Middle frontal gyrus (tissue), 1 donor: Measurements from ENCODE around the gene ULK4.
"Not testable (repeated sequence)": the region's sequence is repeated elsewhere in the genome, so short reads cannot be mapped to it uniquely, and the experiment has no call there.

Source experiments
- DNase-seq: peaks from one replicate; pipeline ENCODE4 v3.0.0-alpha.2; 2015; ENCODE audit warnings: low spot score; ENCODE audit errors: extremely low spot score

The ULK4 gene

GRCh38 chr3:41690766-41691563, 270.9 kb downstream of the ULK4 start:
- no peak for DNase-seq

GRCh38 chr3:41688595-41689380, 273.1 kb downstream of the ULK4 start:
- no peak for DNase-seq

- DNase-seq: no peak
Measured at GRCh38 chr3:41684797-41685735, 276.8 kb downstream of the ULK4 start.

- DNase-seq: no peak
Measured at GRCh38 chr3:41683666-41684350, 278.1 kb downstream of the ULK4 start.

GRCh38 chr3:41682996-41683395, 278.9 kb downstream of the ULK4 start:
- no peak for DNase-seq

GRCh38 chr3:41682382-41682781, 279.5 kb downstream of the ULK4 start:
- DNase-seq: no peak

GRCh38 chr3:41681479-41681878, 280.4 kb downstream of the ULK4 start:
- DNase-seq: peak; percentile 36

GRCh38 chr3:41679374-41679773, 282.5 kb downstream of the ULK4 start:
- DNase-seq: no peak

GRCh38 chr3:41675102-41675501, 286.8 kb downstream of the ULK4 start:
- not testable (repeated sequence) for DNase-seq

- no peak for DNase-seq
Measured at GRCh38 chr3:41674449-41674848, 287.5 kb downstream of the ULK4 start.

- DNase-seq: no peak
Measured at GRCh38 chr3:41673650-41674049, 288.3 kb downstream of the ULK4 start.

- DNase-seq: no peak
Measured at GRCh38 chr3:41668379-41668778, 293.5 kb downstream of the ULK4 start.

- DNase-seq: no peak
Measured at GRCh38 chr3:41662288-41662687, 299.6 kb downstream of the ULK4 start.

GRCh38 chr3:41661796-41662195, 300.1 kb downstream of the ULK4 start:
- DNase-seq: no peak

- no peak for DNase-seq
Measured at GRCh38 chr3:41660510-41660909, 301.4 kb downstream of the ULK4 start.

- DNase-seq: no peak
Measured at GRCh38 chr3:41653571-41654239, 308.2 kb downstream of the ULK4 start.

GRCh38 chr3:41652931-41653330, 309.0 kb downstream of the ULK4 start:
- no peak for DNase-seq

- no peak for DNase-seq
Measured at GRCh38 chr3:41652506-41652905, 309.4 kb downstream of the ULK4 start.

- DNase-seq: no peak
Measured at GRCh38 chr3:41651718-41652117, 310.2 kb downstream of the ULK4 start.

GRCh38 chr3:41650406-41650805, 311.5 kb downstream of the ULK4 start:
- DNase-seq: no peak
